H9 (cell line): ENCODE measurements around the gene TMPRSS15. TPM values are rescaled to one million over a fixed set of nuclear protein-coding genes. Genes with fewer than 3 reads are reported as not detected.

Source experiments
- DNase-seq: peaks from one replicate; pipeline ENCODE4 v3.0.0-alpha.2; 2017
- H2AFZ ChIP-seq: one replicate; pipeline ENCODE4 v1.6.1; 2013; ENCODE audit warnings: mild to moderate bottlenecking, low read length, control low read depth, moderate library complexity
- H2AK5ac ChIP-seq: 2 replicates; pipeline ENCODE4 v1.6.1; 2013; ENCODE audit warnings: low read length, control low read depth, mixed read lengths; ENCODE audit not compliant: insufficient read length
- H2BK120ac ChIP-seq: one replicate; pipeline ENCODE4 v1.6.1; 2013; ENCODE audit warnings: low read depth, mild to moderate bottlenecking, low read length, control low read depth, inconsistent platforms; ENCODE audit not compliant: poor library complexity, severe bottlenecking
- H2BK12ac ChIP-seq: 2 replicates; pipeline ENCODE4 v1.6.1; 2013; ENCODE audit warnings: low read length, control low read depth, mixed read lengths, low read depth; ENCODE audit not compliant: insufficient read length
- H2BK15ac ChIP-seq: 2 replicates; pipeline ENCODE4 v1.6.1; 2013; ENCODE audit warnings: low read depth, low read length, control low read depth
- H2BK20ac ChIP-seq: one replicate; pipeline ENCODE4 v1.6.1; 2013; ENCODE audit warnings: low read depth, mild to moderate bottlenecking, low read length, control low read depth, inconsistent platforms; ENCODE audit not compliant: poor library complexity, severe bottlenecking
- H2BK5ac ChIP-seq: 2 replicates; pipeline ENCODE4 v1.6.1; 2013; ENCODE audit warnings: low read length, control low read depth, mixed read lengths; ENCODE audit not compliant: insufficient read length
- H3K14ac ChIP-seq: 2 replicates; pipeline ENCODE4 v1.6.1; 2013; ENCODE audit warnings: low read length, control low read depth; ENCODE audit not compliant: insufficient read depth
- H3K18ac ChIP-seq: 2 replicates; pipeline ENCODE4 v1.6.1; 2013; ENCODE audit warnings: low read depth, mild to moderate bottlenecking, mixed read lengths, low read length, control low read depth; ENCODE audit not compliant: insufficient read length
- H3K23ac ChIP-seq: 2 replicates; pipeline ENCODE4 v1.6.1; 2013; ENCODE audit warnings: low read length, control low read depth, mixed read lengths, low read depth; ENCODE audit not compliant: insufficient read length
- H3K23me2 ChIP-seq: 2 replicates; pipeline ENCODE4 v1.6.1; 2013; ENCODE audit warnings: low read depth, mild to moderate bottlenecking, mixed read lengths, low read length, control low read depth; ENCODE audit not compliant: insufficient read length, poor library complexity, severe bottlenecking
- H3K27ac ChIP-seq: 2 replicates; pipeline ENCODE4 v1.5.1; 2013; ENCODE audit warnings: low read length, control low read depth, mixed read lengths, low read depth; ENCODE audit not compliant: insufficient read length
- H3K27me3 ChIP-seq: 2 replicates; pipeline ENCODE4 v1.6.1; 2013; ENCODE audit warnings: low read length, control low read depth, inconsistent platforms; ENCODE audit not compliant: insufficient read depth
- H3K4ac ChIP-seq: 2 replicates; pipeline ENCODE4 v1.6.1; 2013; ENCODE audit warnings: low read depth, mild to moderate bottlenecking, control low read depth, inconsistent platforms, low read length, moderate library complexity
- H3K4me1 ChIP-seq: 2 replicates; pipeline ENCODE4 v1.6.1; 2013; ENCODE audit warnings: low read length, control low read depth, inconsistent platforms; ENCODE audit not compliant: insufficient read depth
- H3K4me2 ChIP-seq: 2 replicates; pipeline ENCODE4 v1.6.1; 2013; ENCODE audit warnings: low read length, control low read depth, mixed read lengths; ENCODE audit not compliant: insufficient read length, insufficient read depth
- H3K56ac ChIP-seq: 2 replicates; pipeline ENCODE4 v1.6.1; 2013; ENCODE audit warnings: low read depth, mild to moderate bottlenecking, mixed read lengths, low read length, control low read depth; ENCODE audit not compliant: insufficient read length
- H3K79me1 ChIP-seq: 2 replicates; pipeline ENCODE4 v1.6.1; 2013; ENCODE audit warnings: low read depth, mild to moderate bottlenecking, moderate library complexity, low read length, control low read depth, inconsistent platforms; ENCODE audit not compliant: insufficient read depth, poor library complexity, severe bottlenecking
- H3K79me2 ChIP-seq: 2 replicates; pipeline ENCODE4 v1.6.1; 2013; ENCODE audit warnings: low read length, control low read depth, inconsistent platforms; ENCODE audit not compliant: insufficient read depth
- H3K9ac ChIP-seq: 2 replicates; pipeline ENCODE4 v1.6.1; 2013; ENCODE audit warnings: low read length, control low read depth, mixed read lengths; ENCODE audit not compliant: insufficient read length; ENCODE audit errors: extremely low read depth
- H3K9me3 ChIP-seq: one replicate; pipeline ENCODE4 v1.6.1; 2013; ENCODE audit warnings: low read depth, low read length, inconsistent platforms; ENCODE audit not compliant: control insufficient read depth
- H3T11ph ChIP-seq: one replicate; pipeline ENCODE4 v1.6.1; 2013; ENCODE audit warnings: mild to moderate bottlenecking, low read length, control low read depth, inconsistent platforms
- H4K20me1 ChIP-seq: one replicate; pipeline ENCODE4 v1.6.1; 2013; ENCODE audit not compliant: control insufficient read depth, insufficient read length, insufficient read depth
- H4K5ac ChIP-seq: 2 replicates; pipeline ENCODE4 v1.6.1; 2013; ENCODE audit warnings: low read depth, mild to moderate bottlenecking, mixed read lengths, low read length, control low read depth; ENCODE audit not compliant: insufficient read length
- H4K8ac ChIP-seq: replicated peaks from 2 replicates; pipeline ENCODE4 v1.6.1; 2013; ENCODE audit warnings: low read length, control low read depth, mixed read lengths, low read depth; ENCODE audit not compliant: insufficient read length
- H4K91ac ChIP-seq: 2 replicates; pipeline ENCODE4 v1.6.1; 2013; ENCODE audit warnings: low read depth, mild to moderate bottlenecking, moderate library complexity, mixed read lengths, low read length, control low read depth; ENCODE audit not compliant: insufficient read length
- H3K27ac Mint-ChIP-seq, 3 experiments: 2 replicates in 2 of 3; 3 replicates in 1 of 3; pipeline ENCODE4 v1.8.0; 2020 to 2021; ENCODE audit warnings: mixed read lengths in 3 of 3, mild to moderate bottlenecking in 1 of 3, moderate library complexity in 1 of 3
- H3K27me3 Mint-ChIP-seq: 2 replicates; pipeline ENCODE4 v1.8.0; 2021; ENCODE audit warnings: low read depth, mild to moderate bottlenecking, moderate library complexity, mixed read lengths
- H3K36me3 Mint-ChIP-seq, 3 experiments: 2 replicates in 2 of 3; 3 replicates in 1 of 3; pipeline ENCODE4 v1.8.0; 2020 to 2021; ENCODE audit warnings: low read depth in 3 of 3, mixed read lengths in 3 of 3; ENCODE audit not compliant: insufficient read depth in 1 of 3
- H3K4me1 Mint-ChIP-seq, 2 experiments: 2 replicates each; pipeline ENCODE4 v1.8.0; 2020; ENCODE audit warnings: mixed read lengths in 2 of 2
- H3K4me3 Mint-ChIP-seq, 2 experiments: 2 replicates in 1 of 2; 3 replicates in 1 of 2; pipeline ENCODE4 v1.8.0; 2020 to 2021; ENCODE audit warnings: mild to moderate bottlenecking in 2 of 2, mixed read lengths in 2 of 2, moderate library complexity in 1 of 2
- H3K9me3 Mint-ChIP-seq, 2 experiments: 2 replicates in 1 of 2; 3 replicates in 1 of 2; pipeline ENCODE4 v1.8.0; 2020; ENCODE audit warnings: mild to moderate bottlenecking in 2 of 2, mixed read lengths in 2 of 2, moderate library complexity in 1 of 2
- CTCF ChIP-seq: fragments of 200-600 bp; sonication (generic); conservative IDR thresholded peaks from 3 replicates; pipeline ENCODE4 v1.8.0; 2021; ENCODE audit warnings: antibody characterized with exemption, mild to moderate bottlenecking
- WGBS: extraction: QIAGEN DNeasy Blood & Tissue Kit; methylation state at CpG from one replicate; pipeline ENCODE4 v1.1.7; 2013; ENCODE audit warnings: missing lambda C conversion rate, low lambda C conversion rate, mixed read lengths; ENCODE audit not compliant: insufficient read length; ENCODE audit errors: extremely low coverage; 5-methylcytosine and 5-hydroxymethylcytosine counted together
- total RNA-seq: library from RNA; stranded (reverse); gene quantifications from 2 replicates; pipeline ENCODE4 v1.2.1, GENCODE V29; 2021

The TMPRSS15 gene
- total RNA-seq, 1 experiment from 2014 or later = not detected

GRCh38 chr21:18253221-18253620, 150.4 kb downstream of the TMPRSS15 start:
- WGBS = no CpG with 5 or more reads among the region's 2 CpGs
- no peak overlapping the region for H3K14ac ChIP-seq
- H2AK5ac ChIP-seq = no peak overlapping the region
- no peak overlapping the region for H3T11ph ChIP-seq
- no peak overlapping the region for H2BK15ac ChIP-seq
- H3K9me3 ChIP-seq = no peaks in the 10 kb centered on the region
- H3K27me3 Mint-ChIP-seq = no peaks in the 10 kb centered on the region
- H3K27me3 ChIP-seq = no peaks in the 10 kb centered on the region
- H3K27ac Mint-ChIP-seq = no peak overlapping the region
- no peaks in the 10 kb centered on the region for H3K4me1 ChIP-seq
- no peak overlapping the region for H2BK20ac ChIP-seq
- H3K4me2 ChIP-seq = no peak overlapping the region
- H4K91ac ChIP-seq = no peak overlapping the region
- H3K79me2 ChIP-seq = no peaks in the 10 kb centered on the region
- H2AFZ ChIP-seq = no peak overlapping the region
- H3K79me1 ChIP-seq = no peaks in the 10 kb centered on the region
- no peak overlapping the region for H3K18ac ChIP-seq
- no peaks in the 10 kb centered on the region for H4K20me1 ChIP-seq
- no peaks in the 10 kb centered on the region for H3K4me1 Mint-ChIP-seq
- TF ChIP-seq CTCF = no peak
- no peak overlapping the region for H3K4me3 Mint-ChIP-seq
- no peaks in the 10 kb centered on the region for H3K9me3 Mint-ChIP-seq
- no peak overlapping the region for H3K56ac ChIP-seq
- H2BK120ac ChIP-seq = no peak overlapping the region
- no peak overlapping the region for H2BK5ac ChIP-seq
- H3K23ac ChIP-seq = no peak overlapping the region
- H3K36me3 Mint-ChIP-seq = no peaks in the 10 kb centered on the region
- no peak overlapping the region for H3K4ac ChIP-seq
- no peak overlapping the region for H4K5ac ChIP-seq
- DNase-seq = no peak
- no peak overlapping the region for H2BK12ac ChIP-seq
- H3K23me2 ChIP-seq = no peaks in the 10 kb centered on the region
- no peak overlapping the region for H3K9ac ChIP-seq
- no peak overlapping the region for H3K27ac ChIP-seq
- H4K8ac ChIP-seq = no peak overlapping the region
